OCI-LY7 (cell line): ENCODE results near the gene UACA. TPM values are rescaled to one million over a fixed set of nuclear protein-coding genes. Genes with fewer than 3 reads are reported as not detected.

Source experiments
- BruUV-seq: library from RNA; stranded (reverse); fragments of 400-500 nt; replicated peaks from 2 replicates; lab custom pipeline; 2021; lab: Mats Ljungman, UMichigan
- CTCF ChIA-PET: fragments of 300-600 bp; sonication (Branson Sonifier 250); formaldehyde crosslinking; loops from one replicate; lab custom pipeline; 2022; ENCODE audit warnings: antibody characterized with exemption; ENCODE audit not compliant: unreplicated experiment; lab: Charles Lee
- POLR2A ChIA-PET: fragments of 300-600 bp; sonication (Branson Sonifier 250); formaldehyde crosslinking; loops from one replicate; lab custom pipeline; 2022; ENCODE audit warnings: antibody characterized with exemption; lab: Charles Lee
- DNase-seq: peaks from one replicate; pipeline ENCODE4 v3.0.0-alpha.2; 2015; ENCODE audit warnings: low spot score
- H2AFZ ChIP-seq: fragments of 200-600 bp; sonication (generic), shearing (Covaris generic); 2 replicates; pipeline ENCODE4 v1.6.1; 2014; ENCODE audit warnings: mild to moderate bottlenecking, antibody characterized with exemption, low read length, moderate library complexity
- H3K27ac ChIP-seq: fragments of 200-600 bp; sonication (generic); 2 replicates; pipeline ENCODE4 v1.5.1; 2014; ENCODE audit warnings: mixed run types, low read depth, mild to moderate bottlenecking, moderate library complexity, low read length, inconsistent platforms; ENCODE audit not compliant: poor library complexity, severe bottlenecking
- H3K36me3 ChIP-seq: fragments of 200-600 bp; sonication (generic); 2 replicates; pipeline ENCODE4 v1.6.1; 2014; ENCODE audit warnings: mild to moderate bottlenecking, antibody characterized with exemption, low read length, moderate library complexity, mixed read lengths; ENCODE audit not compliant: insufficient read depth
- H3K4me1 ChIP-seq: fragments of 200-600 bp; sonication (generic); 2 replicates; pipeline ENCODE4 v1.5.1; 2014; ENCODE audit warnings: mild to moderate bottlenecking, low read length; ENCODE audit not compliant: insufficient read depth, poor library complexity, severe bottlenecking
- H3K4me2 ChIP-seq: fragments of 200-600 bp; sonication (generic); 2 replicates; pipeline ENCODE4 v1.6.1; 2014; ENCODE audit warnings: mild to moderate bottlenecking, low read length
- H3K4me3 ChIP-seq: fragments of 200-600 bp; sonication (generic); 2 replicates; pipeline ENCODE4 v1.5.1; 2014; ENCODE audit warnings: mild to moderate bottlenecking, low read depth, low read length; ENCODE audit not compliant: poor library complexity, severe bottlenecking
- H3K79me2 ChIP-seq: fragments of 200-600 bp; sonication (generic); 2 replicates; pipeline ENCODE4 v1.6.1; 2016; ENCODE audit warnings: low read depth, mild to moderate bottlenecking, low read length, moderate library complexity, mixed read lengths; ENCODE audit not compliant: insufficient read depth
- H3K9me2 ChIP-seq: fragments of 200-600 bp; sonication (generic); 2 replicates; pipeline ENCODE4 v1.6.1; 2016; ENCODE audit warnings: mild to moderate bottlenecking, low read length, mixed read lengths; ENCODE audit not compliant: insufficient read depth
- H3K9me3 ChIP-seq: fragments of 200-600 bp; sonication (generic); 2 replicates; pipeline ENCODE4 v1.6.1; 2014; ENCODE audit warnings: mild to moderate bottlenecking, mixed run types, low read length, mixed read lengths
- H4K20me1 ChIP-seq: fragments of 200-600 bp; sonication (generic); 2 replicates; pipeline ENCODE4 v1.6.1; 2014; ENCODE audit warnings: mild to moderate bottlenecking, antibody characterized with exemption, low read length, moderate library complexity, mixed read lengths; ENCODE audit not compliant: insufficient read depth
- CTCF ChIP-seq: fragments of 200-600 bp; sonication (generic); conservative IDR thresholded peaks from 2 replicates; pipeline ENCODE4 v1.5.1; 2014; ENCODE audit warnings: mild to moderate bottlenecking, antibody characterized with exemption, low read length, moderate library complexity, mixed read lengths
- EZH2phosphoT487 ChIP-seq: fragments of 200-600 bp; sonication (generic); IDR thresholded peaks from 2 replicates; pipeline ENCODE4 v1.6.1; 2018; ENCODE audit warnings: low read depth, borderline replicate concordance, mild to moderate bottlenecking, mixed run types, antibody characterized with exemption, low read length, moderate library complexity, mixed read lengths
- intact Hi-C: fragments of 100-400 bp; cut with micrococcal nuclease; formaldehyde crosslinking; loops from one replicate; pipeline ENCODE4 v1.10.0; 2022; ENCODE audit not compliant: unreplicated experiment
- total RNA-seq, 2 experiments: library from RNA; depleted of rRNA in 1 of 2; stranded (reverse); fragments of >200 nt in 1 of 2; shearing (Covaris generic) in 1 of 2; gene quantifications; 2 replicates each; pipeline ENCODE4 v1.2.3, GENCODE V29; 2014 to 2022

The UACA gene
- total RNA-seq, 2 experiments from 2014 or later: not detected

DNA sequence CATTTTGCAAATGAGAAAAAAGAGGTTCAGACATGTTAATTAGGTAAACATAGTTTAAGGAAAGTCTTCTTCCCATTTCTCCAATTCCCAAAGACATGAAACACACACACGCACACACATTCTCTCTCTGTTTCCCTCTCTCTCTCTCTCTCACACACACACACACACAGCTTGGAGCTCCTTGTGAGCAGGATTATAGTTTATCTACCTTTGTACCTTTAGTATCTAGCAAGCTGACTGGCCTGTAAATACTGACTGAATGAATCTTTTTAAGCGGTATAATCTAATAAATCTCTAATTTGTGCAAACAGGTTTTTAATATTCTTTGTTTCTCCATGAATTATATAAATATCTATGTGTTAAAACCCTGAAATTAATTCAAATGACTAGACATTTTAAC, 73.3 kb downstream of the UACA start:
- BruUV-seq: no TSS peak
- Histone ChIP-seq H3K36me3 (no peaks in the 10 kb centered on the region), H3K9me2 (no peaks in the 10 kb centered on the region), H3K27ac (no peak overlapping the region), H3K4me2 (no peak overlapping the region), H3K4me1 (no peaks in the 10 kb centered on the region), H2AFZ (no peak overlapping the region), H4K20me1 (no peaks in the 10 kb centered on the region), H3K79me2 (no peaks in the 10 kb centered on the region), H3K4me3 (no peak overlapping the region), H3K9me3 (no peaks in the 10 kb centered on the region)
- TF ChIP-seq EZH2phosphoT487 (no peak), CTCF (no peak)
- intact Hi-C loops: no loop called here
- ChIA-PET CTCF (no interaction called here), POLR2A (no interaction called here)
- DNase-seq: no peak

GRCh38 chr15:70687482-70687881, 75.9 kb downstream of the UACA start:
- Histone ChIP-seq H3K4me1 (no peaks in the 10 kb centered on the region), H3K79me2 (no peaks in the 10 kb centered on the region), H3K9me3 (no peaks in the 10 kb centered on the region), H4K20me1 (no peaks in the 10 kb centered on the region), H3K4me2 (no peak overlapping the region), H3K4me3 (no peak overlapping the region), H2AFZ (no peak overlapping the region), H3K9me2 (no peaks in the 10 kb centered on the region), H3K36me3 (no peaks in the 10 kb centered on the region), H3K27ac (no peak overlapping the region)
- POLR2A ChIA-PET: no interaction called here
- intact Hi-C loops: no loop called here
- DNase-seq: no peak
- BruUV-seq: no TSS peak
- CTCF ChIA-PET: no interaction called here
- no peak for TF ChIP-seq CTCF
- TF ChIP-seq EZH2phosphoT487: no peak

DNA sequence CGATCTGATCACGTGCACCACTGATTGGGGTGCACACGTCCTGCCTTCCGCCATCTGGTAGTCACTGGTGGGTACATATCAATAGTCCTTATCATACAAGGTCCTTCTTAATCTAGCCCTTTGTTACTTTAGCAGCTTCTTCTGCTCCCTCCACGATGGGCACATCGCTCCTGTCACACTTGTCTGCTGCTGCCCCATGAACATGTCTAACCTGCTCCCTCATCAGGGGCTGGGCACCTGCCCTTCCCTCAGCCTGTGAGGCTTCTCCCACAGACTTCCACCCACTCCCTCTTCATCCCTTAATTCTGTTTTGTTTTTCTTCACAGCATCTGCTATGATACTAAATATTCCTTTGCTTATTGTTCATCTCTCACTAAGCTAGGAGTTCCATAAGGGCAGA, 82.5 kb downstream of the UACA start:
- POLR2A ChIA-PET: interaction anchor here (0.6 kb wide), 1 partner anchor 33 kb away, joined by 3 read pairs; no protein-coding TSS in a partner anchor
- Histone ChIP-seq H3K36me3 (no peaks in the 10 kb centered on the region), H3K4me2 (no peak overlapping the region), H4K20me1 (no peaks in the 10 kb centered on the region), H3K79me2 (no peaks in the 10 kb centered on the region; the same call in 1 of the 2 replicates), H3K9me2 (no peaks in the 10 kb centered on the region), H2AFZ (no peak overlapping the region), H3K4me1 (no peaks in the 10 kb centered on the region), H3K27ac (no peak overlapping the region), H3K9me3 (no peaks in the 10 kb centered on the region), H3K4me3 (no peak overlapping the region)
- DNase-seq: no peak
- CTCF ChIA-PET: no interaction called here
- no peak for TF ChIP-seq CTCF
- no peak for TF ChIP-seq EZH2phosphoT487
- intact Hi-C loops: no loop called here
- no TSS peak for BruUV-seq
